Left hindlimb (tissue), 1 donor: Measurements from ENCODE around the gene MPPE1.
"Not testable (repeated sequence)": the region's sequence is repeated elsewhere in the genome, so short reads cannot be mapped to it uniquely, and the experiment has no call there.

Experiments
- DNase-seq: peaks from one replicate; pipeline ENCODE4 v3.0.0-alpha.2; 2018

MPPE1 gene

DNA sequence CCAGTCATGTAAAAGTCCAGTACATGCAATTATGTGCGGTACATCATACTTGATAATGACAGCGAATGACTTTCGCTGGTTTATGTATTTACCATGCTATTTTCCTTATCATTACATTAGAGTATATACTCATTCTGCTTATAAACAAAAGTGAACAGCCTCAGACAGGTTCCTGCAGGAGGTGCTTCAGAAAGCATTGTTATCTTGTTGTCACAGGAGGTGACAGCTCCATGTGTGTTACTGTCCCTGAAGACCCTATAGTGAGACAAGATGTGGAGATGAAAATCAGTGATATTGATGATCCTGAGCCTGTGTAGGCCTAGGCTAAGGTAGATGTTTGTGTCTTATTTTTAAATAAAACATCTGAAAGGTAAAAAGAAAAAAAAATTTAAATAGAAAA is 15.3 kb upstream of the MPPE1 start:
- DNase-seq = no peak

DNA sequence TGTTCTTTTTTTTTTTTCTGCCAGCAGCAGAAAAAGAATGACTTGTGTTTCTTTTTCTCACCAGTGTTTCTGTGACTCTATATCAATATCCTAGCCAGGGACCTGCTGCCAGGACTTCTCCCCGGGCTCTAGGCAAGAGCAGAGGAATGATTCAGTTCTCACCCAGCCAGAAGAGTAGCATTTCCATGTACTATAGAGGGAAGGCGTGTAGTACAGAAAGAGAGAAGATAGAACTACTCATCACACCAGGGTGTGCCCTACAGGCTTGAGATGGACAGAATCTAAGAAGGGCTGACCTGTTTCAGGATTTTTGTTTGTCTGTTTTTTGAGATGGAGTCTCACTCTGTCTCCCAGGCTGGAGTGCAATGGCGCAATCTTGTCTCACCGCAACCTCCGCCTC is 11.4 kb upstream of the MPPE1 start:
- DNase-seq = not testable (repeated sequence)

DNA sequence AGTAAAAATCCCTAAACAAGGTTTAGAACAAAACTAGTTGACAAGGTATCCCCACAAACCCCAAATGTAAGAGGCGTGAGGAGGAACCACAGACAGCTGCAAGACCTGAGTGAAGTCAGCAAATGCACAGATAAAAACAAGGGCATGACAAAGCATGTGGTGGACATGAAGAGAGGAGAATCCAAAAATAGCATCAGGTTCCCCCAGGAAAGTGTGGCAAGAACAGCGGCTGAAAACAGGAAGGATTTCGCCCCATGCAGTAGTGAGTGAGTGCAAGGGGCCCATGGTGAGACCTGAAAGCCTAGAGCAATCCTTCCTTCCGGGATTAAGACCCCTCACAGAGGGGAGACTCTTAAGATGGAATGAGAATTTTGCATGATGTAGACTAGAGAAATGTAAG is 8.8 kb upstream of the MPPE1 start:
- not testable (repeated sequence) for DNase-seq

DNA sequence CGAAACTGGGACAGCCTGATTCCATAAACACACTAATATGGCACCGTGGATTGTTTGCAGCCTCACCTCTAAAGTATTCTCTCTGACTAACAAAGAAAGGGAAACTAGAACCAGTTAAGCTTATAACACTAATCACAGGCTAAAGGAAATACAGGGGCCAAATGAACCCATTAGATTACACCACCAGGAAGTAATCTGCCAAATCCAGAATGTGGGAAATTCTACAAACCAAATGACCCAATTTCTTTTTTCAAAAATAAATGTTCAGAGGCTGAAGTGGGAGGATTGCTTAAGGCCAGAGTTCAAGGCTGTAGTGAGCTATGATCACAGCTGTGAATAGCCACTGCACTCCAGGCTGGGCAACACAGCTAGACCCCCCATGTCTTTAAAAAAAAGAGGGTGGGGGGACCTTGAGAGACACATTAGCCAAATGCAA is 1.5 kb upstream of the MPPE1 start:
- no peak for DNase-seq

DNA sequence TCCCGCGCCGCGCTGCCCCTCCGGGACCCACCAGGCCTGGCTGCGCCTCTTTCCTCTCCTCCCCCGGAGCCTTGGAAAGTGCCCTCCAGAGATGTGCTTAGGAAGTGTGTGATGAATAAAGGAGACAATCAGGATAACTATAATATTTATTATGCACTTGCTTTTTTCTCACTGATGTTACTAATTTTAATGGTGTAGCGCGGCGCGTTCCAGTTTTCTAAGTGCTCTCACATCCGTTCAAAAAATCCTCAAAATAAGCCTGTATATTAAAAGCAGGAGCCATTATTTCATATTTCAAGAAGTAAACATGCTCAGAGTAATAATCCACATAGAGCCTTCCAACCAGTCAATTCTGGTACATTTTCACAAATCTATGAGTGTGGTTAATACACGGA is 941 bp upstream of the MPPE1 start:
- DNase-seq = no peak

DNA sequence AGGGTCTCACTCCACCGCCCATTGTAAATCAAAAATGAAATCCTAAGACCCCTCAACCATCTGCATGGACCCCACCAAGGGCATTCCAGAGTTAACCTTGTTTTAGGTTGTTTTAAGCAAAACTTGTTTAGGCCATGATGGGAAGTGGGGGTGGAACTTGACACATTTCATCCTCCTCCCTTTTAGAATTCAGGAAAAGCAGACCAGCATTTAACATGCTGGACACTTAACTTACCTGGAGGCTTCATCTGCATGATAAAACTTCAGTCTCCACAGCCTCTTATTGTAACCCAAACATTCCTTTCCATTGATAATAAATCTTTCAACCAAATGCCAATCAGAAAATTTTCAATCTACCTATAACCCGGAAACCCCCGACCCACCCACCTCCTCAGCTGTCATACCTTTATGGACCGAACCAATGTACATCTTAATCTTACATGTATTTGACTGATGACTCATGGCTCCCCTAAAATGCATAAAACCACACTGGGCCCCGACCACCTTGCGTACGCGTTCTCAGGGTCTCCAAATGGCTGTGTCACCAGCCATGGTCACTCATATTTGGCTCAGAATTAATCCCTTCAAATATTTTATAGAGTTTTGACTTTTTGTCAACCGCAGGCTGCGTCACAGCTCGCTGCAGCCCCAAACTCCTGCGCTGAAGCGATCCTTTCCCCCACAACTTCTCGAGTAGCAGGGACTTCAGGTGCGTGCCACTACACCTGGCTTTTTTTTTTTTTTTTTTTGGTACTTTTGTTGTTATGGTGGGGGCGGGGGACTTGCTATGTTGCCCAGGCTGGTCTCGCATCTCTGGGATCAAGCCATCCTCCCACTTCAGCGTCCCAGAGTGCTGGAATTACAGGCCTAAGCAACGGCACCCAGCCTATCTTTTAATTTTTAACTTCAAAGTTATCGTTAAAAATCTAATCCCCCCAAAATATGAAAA is 917 bp downstream of the MPPE1 start:
- DNase-seq = no peak

DNA sequence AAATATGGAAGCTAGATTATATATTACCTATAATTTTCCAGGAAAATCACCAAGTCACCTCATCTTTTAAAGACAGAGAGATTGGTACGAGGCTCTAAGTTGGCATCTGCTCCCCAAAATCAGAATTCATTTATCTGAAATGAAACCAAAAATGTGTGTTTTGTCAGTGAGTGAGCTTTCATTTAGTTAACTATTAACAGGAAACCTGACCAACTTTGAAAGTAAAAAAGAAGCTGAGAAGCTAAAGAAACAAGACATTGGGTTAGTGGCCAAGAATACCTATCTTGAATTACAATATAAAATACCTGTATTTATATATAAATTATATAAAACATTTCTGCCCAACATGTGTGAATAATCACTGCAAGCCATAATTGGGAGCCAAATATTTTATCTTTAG is 1.9 kb downstream of the MPPE1 start:
- no peak for DNase-seq

DNA sequence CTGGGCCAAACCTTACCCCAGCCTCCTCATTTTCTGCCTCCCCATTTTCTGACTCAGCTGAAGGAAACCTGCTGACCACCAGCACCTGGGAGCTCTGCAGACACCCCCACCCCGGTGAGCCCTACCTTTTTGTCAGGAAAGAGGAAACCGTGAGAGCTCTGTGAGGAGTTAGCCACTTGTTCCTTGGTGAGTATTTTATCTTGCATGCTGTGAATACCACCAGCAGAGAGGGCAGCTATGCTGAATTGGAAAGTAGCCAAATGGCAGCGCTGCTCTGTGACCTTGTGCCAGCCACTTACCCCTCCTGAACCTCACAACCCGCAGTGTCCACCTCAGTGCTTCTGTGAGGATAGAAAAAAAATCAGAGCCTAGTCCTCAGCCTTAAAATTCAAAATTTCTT is 2.5 kb downstream of the MPPE1 start:
- no peak for DNase-seq

DNA sequence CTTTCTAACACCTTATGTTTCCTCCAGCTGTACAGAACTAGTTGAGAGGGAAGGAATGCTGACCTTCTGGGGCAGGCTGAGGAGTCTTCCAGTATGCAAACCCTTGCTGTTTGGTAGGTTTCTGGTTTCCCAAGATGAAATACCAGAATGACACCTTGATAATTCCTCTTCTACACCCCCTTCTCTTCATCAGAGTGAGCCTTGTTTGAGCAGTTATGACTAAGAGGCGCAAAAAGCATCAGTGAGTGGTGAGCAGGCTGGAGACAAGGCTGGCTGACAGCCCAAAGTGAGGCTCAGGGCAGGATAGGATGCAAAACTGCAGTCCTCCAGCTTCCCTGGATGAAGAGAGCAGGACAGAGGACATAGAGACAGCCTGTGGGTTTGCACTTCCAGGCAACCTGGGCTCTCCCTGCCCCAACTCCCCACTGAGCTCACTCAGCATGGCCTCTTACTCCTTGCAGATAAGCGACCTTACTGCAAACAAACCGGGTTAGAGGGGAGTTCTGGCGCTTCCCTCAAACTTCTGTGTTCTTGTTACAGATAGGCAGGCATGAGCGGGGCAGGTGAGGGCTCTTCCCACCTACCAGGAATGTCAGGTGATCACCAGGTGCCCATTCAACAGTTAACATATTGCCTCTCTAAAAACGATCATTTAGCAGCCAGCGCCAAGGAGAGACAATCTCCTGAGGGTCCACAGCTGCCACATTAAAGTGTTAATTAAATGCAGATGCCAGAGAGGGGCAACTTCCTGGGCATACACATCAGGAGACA is 5.4 kb downstream of the MPPE1 start:
- DNase-seq = no peak

DNA sequence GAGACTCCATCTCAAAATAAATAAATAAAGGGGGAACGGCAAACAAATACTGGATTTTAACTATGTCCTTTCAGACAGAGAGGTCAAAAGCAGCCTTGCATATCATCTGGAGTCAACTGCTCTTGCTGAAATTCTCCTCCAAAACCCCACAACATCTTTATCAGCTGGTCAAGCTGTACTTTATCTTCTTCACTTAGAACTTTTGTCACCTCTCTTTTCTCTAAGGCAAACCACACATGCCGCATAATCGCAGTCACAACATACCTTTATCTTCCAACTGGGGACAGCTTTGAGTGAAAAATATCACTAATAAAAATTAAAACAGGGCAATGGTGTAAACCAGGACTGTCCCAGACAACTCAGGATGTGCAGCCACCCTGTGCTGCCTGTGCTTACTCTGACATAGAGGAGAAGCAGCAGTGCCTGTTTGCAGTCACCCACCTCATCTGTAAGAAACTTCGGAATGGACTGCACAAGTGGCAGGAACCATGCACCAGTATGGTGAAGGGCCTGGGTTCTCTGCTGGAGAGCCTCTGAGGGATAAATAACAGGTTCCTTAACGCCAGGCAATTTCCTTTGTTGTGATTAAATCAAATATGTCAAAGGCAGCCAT is 6.2 kb downstream of the MPPE1 start:
- DNase-seq = no peak

DNA sequence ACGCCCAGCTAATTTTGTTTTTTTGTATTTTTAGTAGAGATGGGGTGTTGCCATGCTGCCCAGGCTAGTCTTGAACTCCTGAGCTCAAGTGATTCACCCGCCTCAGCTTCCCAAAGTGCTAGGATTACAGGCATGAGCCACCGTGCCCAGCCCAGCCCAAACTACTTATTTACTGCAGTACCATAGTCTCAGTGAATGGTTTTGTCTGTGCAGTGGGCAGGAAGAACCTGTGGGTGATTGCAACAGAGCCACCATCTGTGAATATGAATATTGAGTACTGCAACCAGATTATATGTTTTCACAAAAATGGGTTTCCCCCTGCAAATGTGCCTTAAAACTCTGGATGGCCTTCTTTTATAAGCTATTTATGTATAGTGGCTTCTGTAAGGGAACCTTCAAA is 9.1 kb downstream of the MPPE1 start:
- DNase-seq = no peak

DNA sequence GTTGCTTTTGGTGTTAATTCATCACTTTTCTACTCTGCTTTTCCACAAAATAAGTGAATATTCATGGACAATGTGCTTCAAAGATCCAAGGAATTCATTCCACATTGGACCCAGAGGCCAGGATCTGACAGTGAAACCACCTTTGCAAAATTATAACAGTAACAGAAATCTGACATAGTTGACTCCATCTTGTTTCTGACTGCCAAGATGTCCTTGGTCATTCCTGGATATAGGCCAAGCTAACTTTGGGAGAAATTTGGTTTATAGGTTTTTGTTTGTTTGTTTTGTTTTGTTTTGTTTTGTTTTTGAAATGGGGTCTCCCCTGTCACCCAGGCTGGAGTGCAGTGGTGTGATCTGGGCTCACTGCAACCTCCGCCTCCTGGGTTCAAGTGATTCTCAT is 10.3 kb downstream of the MPPE1 start:
- no peak for DNase-seq

DNA sequence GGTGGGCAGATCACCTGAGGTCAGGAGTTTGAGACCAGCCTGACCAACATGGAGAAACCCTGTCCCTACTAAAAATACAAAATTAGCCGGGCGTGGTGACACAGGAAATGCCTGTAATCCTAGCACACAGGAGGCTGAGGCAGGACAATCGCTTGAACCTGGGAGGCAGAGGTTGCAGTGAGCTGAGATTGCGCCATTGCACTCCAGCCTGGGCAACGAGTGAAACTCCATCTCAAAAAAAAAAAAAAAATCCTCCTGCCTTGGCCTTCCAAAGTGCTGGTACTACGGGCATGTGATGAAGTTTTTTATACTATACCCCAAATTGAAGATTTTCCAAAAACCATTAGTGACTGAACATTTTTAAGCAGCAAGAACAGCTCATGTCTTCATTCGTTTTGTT is 15.7 kb downstream of the MPPE1 start:
- not testable (repeated sequence) for DNase-seq

DNA sequence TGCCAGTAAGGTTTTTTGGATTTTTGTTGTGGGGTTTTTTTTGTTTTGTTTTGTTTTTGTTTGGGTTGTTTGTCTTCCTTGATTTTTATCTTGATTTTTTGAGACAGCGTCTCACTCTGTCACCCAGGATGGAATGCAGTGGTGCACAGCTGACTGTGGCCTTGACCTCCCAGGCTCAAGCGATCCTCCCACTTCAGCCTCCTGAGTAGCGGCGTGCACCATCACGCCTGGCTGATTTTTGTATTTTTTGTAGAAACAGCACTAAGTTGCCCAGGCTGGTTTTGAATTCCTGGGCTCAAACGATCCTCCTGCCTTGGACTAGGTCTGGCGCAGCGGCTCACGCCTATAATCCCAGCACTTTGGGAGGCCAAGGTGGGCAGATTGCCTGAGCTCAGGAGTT is 16.4 kb downstream of the MPPE1 start:
- no peak for DNase-seq

DNA sequence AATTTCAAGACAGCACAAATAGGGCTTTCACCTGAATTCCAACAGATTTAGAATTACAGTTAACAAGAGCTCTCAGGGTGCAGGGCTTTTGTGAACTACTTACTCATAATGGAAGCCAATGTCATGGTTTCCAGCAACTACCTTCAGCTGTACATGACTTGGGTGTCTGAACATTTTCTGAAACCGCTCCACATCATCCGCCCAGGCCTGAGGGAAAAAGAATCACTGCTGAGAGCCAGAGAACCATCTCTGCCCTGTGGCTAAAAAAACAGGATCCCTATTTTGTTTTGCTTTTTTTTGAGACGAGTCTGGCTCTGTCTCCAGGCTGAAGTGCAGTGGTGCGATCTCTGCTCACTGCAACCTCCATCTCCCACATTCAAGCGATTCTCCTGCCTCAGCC is 18.8 kb downstream of the MPPE1 start:
- DNase-seq = no peak

DNA sequence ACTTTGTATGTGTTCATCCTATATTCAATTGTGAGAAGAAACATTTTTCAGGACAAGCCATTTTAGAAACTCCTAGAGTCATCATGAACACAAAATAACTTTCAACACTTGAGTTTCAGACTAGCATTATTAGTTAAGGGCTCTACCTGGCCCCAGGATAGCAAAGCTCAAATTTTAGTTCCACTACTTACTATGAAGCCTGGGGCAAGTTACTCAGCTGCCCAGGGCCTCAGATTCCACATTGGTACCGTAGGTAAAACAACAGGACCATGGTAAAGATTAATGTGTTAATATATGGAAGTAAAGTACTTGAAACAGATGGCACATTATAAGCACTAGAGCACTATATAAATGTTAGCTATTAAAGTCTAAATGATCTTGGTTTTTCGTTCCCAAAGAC is 19.4 kb downstream of the MPPE1 start:
- no peak for DNase-seq

DNA sequence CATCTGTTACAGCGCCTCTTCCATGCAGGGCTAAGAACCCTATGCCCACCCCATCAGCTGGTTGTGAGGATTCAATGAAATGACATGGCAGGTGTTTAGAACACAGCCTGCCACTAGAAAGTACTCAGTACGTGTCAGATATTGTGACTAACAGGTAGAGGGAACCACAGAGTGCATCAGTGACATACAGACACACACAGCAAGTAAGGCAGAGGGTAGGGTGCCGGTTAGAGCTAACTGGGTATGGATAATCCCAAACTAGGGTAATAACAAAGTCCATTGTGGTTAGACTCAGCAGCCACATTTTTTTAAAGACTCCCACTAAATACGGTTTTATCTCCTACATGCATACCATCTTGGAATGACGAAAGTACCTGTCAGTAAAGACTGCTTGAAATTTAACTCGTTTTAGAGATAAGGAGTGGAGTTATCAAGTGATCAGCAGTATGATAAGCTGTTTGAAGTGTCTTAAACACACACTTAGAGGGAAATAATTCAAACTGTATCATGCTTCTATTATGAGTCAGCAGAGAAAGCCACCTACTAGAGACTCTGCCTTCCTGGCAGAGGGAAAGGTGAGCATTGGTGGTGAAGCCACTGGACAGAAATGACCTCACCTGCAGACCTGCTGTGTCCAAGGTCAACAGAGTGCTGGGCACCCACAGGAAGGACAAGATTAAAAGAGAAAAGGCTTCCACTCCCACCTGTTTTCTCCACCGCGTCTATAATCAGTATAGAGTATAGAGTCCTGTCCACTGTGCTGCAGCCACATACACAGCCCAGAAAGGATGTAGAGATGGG is 20.6 kb downstream of the MPPE1 start:
- DNase-seq = no peak

DNA sequence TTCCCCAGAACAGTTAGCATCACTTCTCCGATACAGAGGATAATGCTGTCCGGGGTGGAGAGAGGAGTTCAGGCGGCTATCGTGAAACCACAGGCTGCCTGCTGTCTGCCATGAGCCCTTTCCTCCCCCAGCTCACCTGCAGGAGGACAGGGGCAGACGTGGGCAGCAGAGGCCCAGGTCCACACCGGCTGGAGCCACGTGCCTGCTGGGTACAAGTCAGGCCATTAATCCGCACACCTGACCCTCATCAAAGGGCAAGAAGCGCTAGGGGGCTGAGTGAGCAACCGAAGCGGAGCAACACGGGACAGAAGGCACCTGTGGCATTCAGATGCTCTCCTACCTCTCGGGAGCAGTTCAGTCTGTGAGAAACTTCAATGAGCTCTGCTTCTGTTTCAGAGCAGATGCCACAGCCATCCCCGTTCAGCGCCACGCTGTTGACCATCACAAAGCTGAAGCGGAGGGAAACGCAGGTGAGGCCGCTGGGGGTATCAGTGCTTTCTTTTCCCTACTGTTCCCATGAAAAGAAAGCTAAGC is 21.5 kb downstream of the MPPE1 start:
- no peak for DNase-seq

DNA sequence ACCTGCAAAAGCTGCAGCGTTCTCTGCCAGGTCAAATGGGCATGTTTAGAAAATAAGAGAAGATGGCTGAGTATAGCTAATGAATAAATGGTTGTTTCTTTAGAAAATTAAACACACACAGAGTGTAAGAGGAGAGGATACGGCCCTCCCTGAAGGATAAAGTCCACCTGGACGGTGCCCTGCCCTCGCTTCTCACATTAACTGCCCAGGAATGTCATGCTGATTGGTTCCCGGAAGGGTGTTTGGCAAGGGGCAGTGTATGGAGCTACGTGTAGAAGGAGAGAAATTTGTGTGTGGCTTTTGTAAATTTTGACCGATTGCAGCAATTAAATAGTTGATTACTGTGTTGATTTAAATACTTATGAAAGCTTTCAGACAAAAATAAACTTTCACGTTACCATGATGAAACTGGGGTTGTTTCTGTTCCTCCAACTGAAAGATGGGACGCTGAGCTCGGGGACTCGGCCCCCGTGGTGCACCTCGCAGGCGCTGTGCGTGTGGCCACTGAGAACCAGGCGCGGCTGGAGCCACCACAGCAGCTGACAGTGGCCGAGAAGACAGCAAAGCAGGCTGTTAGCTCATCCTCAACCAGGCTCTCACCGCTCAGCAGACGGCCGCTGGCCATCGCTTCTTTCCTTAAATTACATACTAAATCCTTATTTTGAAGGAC is 22.7 kb downstream of the MPPE1 start:
- DNase-seq = no peak

DNA sequence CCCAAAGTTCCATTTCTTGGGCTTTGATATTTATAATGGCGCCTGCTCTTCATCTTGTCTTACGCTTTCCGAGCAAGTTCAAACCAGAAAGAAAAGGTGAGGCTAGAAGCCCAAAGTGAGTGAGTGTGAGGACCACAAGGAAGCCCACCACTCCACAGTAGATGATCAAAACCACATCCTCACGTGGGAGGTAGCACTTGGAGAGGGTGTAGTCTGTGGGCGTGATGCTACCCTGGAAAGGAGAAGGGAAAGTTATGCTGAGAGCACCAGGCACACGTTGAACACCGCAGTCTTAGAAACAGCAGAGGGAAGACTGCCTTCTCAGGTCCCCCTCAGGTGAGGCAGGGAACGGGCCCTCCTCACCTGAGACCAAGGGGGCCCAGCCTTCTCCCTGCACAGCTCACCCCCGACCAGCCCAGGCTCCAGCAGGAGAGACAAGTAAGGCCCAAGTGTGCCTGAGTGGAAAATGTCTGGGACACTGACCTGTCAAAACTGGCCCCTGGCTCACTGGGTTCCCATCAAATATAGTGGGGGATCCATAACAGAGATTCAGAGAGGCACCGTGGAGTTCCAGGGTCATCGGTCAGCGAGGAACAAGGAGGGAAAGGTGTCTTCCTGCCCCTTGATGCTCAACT is 23.6 kb downstream of the MPPE1 start:
- DNase-seq = no peak

DNA sequence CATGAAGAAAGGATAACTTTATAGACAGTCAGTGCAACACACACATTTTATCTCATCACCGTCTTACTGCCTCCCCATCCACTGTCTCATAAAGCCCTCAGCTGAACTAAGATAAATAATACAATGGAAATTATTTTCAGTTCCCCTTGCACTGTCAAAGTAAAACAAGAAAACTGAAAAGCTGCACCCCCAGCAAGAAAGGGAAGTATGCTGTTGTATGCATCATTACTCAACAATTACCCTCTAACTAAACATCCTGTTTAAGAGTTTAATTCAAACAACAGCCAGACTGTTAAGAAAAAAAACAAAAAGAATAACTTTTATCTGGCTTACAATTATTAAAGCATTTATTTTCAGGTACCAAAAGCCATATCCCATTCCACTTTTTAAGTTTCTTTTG is 25.0 kb downstream of the MPPE1 start:
- no peak for DNase-seq

DNA sequence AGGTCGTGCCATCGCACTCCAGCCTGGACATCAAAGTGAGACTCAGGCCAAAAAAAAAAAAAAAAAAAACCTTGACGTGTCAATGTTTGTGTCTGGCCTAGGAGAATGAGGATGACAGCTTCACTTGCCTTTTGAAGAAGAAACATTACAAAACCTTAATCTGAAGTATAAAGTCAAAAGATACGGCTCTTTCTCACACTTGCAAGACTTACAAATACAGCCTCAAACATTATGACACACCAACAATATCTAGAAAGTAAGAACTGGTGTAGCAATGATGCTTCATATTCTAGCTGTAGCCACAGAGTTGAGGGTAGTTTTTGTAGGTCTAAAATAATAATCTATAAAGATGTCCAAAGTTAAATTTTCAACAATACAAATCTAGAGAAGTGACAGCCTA is 25.5 kb downstream of the MPPE1 start:
- no peak for DNase-seq
